Esophagus muscularis mucosa (tissue), 3 donors: ENCODE measurements around the gene VIM.

Source experiments
- EP300 ChIP-seq: sonication (generic); formaldehyde crosslinking; IDR thresholded peaks from one replicate; pipeline ENCODE4 v1.6.1; 2017; ENCODE audit warnings: antibody characterized with exemption
- TF ChIP-seq, protein P1 (sequence below), 3 experiments: fragments of 200-600 bp in 2 of 3; fragments of 450-650 bp in 1 of 3; sonication (generic) in 2 of 3; IDR thresholded peaks; one replicate each; pipeline ENCODE4 v1.5.1; 2017 to 2019; ENCODE audit warnings: antibody characterized with exemption in 3 of 3, mild to moderate bottlenecking in 2 of 3, moderate library complexity in 1 of 3

DNA sequence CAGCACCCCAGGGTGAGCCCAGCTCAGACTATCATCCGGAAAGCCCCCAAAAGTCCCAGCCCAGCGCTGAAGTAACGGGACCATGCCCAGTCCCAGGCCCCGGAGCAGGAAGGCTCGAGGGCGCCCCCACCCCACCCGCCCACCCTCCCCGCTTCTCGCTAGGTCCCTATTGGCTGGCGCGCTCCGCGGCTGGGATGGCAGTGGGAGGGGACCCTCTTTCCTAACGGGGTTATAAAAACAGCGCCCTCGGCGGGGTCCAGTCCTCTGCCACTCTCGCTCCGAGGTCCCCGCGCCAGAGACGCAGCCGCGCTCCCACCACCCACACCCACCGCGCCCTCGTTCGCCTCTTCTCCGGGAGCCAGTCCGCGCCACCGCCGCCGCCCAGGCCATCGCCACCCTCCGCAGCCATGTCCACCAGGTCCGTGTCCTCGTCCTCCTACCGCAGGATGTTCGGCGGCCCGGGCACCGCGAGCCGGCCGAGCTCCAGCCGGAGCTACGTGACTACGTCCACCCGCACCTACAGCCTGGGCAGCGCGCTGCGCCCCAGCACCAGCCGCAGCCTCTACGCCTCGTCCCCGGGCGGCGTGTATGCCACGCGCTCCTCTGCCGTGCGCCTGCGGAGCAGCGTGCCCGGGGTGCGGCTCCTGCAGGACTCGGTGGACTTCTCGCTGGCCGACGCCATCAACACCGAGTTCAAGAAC lies 1.1 kb downstream of the VIM start:
- TF ChIP-seq, protein P1, sequence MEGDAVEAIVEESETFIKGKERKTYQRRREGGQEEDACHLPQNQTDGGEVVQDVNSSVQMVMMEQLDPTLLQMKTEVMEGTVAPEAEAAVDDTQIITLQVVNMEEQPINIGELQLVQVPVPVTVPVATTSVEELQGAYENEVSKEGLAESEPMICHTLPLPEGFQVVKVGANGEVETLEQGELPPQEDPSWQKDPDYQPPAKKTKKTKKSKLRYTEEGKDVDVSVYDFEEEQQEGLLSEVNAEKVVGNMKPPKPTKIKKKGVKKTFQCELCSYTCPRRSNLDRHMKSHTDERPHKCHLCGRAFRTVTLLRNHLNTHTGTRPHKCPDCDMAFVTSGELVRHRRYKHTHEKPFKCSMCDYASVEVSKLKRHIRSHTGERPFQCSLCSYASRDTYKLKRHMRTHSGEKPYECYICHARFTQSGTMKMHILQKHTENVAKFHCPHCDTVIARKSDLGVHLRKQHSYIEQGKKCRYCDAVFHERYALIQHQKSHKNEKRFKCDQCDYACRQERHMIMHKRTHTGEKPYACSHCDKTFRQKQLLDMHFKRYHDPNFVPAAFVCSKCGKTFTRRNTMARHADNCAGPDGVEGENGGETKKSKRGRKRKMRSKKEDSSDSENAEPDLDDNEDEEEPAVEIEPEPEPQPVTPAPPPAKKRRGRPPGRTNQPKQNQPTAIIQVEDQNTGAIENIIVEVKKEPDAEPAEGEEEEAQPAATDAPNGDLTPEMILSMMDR (IDR thresholded peaks at IDR 0.05), result no peak
- no peak for TF ChIP-seq EP300
